HG02938 (cell line): ENCODE results near the gene EMC10.
A peak's percentile ranks its signal among the peaks of the same experiment; 100 is the strongest.

Experiments used
- ATAC-seq: cut with Tn5 transposase; IDR thresholded peaks from one replicate; pipeline ENCODE4 v1.9.1; 2021; ENCODE audit warnings: mild to moderate bottlenecking, moderate library complexity; ENCODE audit not compliant: unreplicated experiment

EMC10 gene

GRCh38 chr19:50495020-50495531, 18.8 kb downstream of the EMC10 start:
- ATAC-seq = no peak

GRCh38 chr19:50496189-50497021, 20.1 kb downstream of the EMC10 start:
- ATAC-seq = no peak

GRCh38 chr19:50497022-50497405, 20.7 kb downstream of the EMC10 start:
- ATAC-seq = no peak

- ATAC-seq = no peak
Measured at GRCh38 chr19:50498219-50499056, 22.1 kb downstream of the EMC10 start.

- ATAC-seq = no peak
Measured at GRCh38 chr19:50500060-50500752, 23.9 kb downstream of the EMC10 start.

GRCh38 chr19:50500753-50501151, 24.4 kb downstream of the EMC10 start:
- no peak for ATAC-seq

- no peak for ATAC-seq
Measured at GRCh38 chr19:50501186-50501567, 24.9 kb downstream of the EMC10 start.

GRCh38 chr19:50501568-50502475, 25.5 kb downstream of the EMC10 start:
- ATAC-seq = no peak

GRCh38 chr19:50505856-50506611, 29.7 kb downstream of the EMC10 start:
- no peak for ATAC-seq

- no peak for ATAC-seq
Measured at GRCh38 chr19:50506700-50507099, 30.4 kb downstream of the EMC10 start.

GRCh38 chr19:50507376-50507775, 31.1 kb downstream of the EMC10 start:
- ATAC-seq = no peak

GRCh38 chr19:50508843-50509190, 32.5 kb downstream of the EMC10 start:
- no peak for ATAC-seq

GRCh38 chr19:50509366-50509765, 33.1 kb downstream of the EMC10 start:
- no peak for ATAC-seq

GRCh38 chr19:50510121-50510670, 33.9 kb downstream of the EMC10 start:
- no peak for ATAC-seq

GRCh38 chr19:50510700-50511068, 34.4 kb downstream of the EMC10 start:
- no peak for ATAC-seq

GRCh38 chr19:50511069-50511822, 34.9 kb downstream of the EMC10 start, which contains the start of gene JOSD2:
Gene JOSD2 (minus strand): TSS chr19:50511191. CDS start chr19:50510431, 760 bp downstream.
- ATAC-seq = peak; percentile 85

- ATAC-seq = no peak
Measured at GRCh38 chr19:50512112-50512998, 36.0 kb downstream of the EMC10 start.
